Measurements from ENCODE around the gene GNB2.
A peak's percentile ranks its signal among the peaks of the same experiment; 100 is the strongest.
"Not testable (repeated sequence)": the region's sequence is repeated elsewhere in the genome, so short reads cannot be mapped to it uniquely, and the experiment has no call there.

The GNB2 gene

DNA sequence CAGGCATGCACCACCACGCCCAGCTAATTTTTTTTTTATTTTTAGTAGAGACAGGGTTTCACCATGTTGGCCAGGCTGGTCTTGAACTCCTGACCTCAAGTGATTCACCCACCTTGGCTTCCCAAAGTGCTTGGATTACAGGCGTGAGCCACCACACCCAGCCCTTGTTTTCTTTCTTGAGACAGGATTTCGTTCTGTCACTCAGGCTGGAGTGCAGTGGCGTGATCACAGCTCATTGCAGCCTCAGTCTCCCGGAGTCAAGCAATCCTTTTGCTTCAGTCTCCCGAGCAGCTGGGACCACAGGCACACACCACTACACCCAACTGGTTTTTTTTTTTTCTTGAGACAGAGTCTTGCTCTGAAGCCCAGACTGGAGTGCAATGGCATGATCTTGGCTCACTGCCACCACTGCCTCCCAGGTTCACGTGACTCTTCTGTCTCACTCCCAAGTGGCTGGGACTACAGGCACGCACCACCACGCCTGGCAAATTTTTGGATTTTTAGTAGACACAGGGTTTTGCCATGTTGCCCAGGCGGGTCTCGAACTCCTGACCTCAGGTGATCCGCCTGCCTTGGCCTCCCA is 11.3 kb upstream of the GNB2 start:
- DNase-seq (ENCODE audit: low read depth in 2 of 2): not testable (repeated sequence)

DNA sequence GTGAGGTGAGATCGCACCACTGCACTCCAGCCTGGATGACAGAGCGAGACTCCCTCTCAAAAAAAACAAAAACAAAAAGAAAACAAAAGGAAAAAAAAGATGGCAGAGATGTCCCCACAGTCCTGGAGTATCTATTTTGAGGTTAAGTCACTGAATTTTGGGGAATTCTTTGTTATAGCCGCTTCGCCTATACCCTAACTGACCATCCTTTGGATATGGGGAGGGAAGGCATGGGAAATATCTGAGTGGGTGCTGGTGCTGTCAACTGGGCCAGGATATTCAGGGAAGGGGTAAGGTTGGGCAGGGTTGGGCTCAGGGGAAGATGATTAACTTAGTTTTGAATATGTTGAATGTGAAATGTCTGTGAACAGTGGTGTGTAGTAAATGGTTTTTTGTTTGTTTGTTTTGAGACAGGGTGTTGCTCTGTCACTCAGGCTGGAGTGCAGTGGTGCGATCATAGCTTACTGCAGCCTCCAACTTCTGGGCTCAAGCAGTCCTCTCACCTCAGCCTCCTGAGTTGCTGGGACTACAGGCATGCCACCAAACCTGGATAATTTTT is 8.3 kb upstream of the GNB2 start:
- no peak for DNase-seq (ENCODE audit: low read depth in 2 of 2)

DNA sequence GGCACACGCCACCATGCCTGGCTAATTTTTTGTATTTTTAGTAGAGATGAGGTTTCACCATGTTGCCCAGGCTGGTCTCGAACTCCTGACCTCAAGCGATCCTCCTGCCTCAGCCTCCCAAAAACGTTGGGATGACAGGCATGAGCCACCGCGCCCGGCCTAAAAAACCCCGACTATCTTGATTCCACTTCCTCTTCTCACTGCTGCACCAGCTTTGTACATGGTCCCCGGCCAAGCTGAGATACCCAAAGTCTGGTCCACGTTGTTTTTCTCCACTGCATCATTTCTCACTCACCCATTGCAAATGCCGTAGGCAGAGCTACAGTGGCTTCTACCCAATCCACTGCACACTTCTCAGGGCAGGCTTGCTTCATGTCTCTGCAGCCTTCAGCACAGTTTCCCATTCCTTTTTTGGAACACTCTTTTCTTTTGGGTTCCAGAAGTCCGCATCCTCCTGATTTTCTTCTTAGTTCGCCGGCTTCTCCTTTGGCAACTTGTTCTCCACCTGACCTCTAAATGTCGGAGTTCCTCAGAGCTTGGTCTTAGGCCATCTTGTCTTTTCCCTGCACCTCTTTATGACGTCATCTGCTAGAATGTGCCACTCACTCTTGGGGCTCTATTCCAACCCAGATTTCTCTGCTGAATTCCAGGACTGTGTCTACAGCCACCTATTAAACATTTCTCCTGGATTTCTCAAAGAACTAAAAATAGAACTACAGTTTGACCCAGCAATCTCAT is 6.0 kb upstream of the GNB2 start:
- DNase-seq (ENCODE audit: low read depth in 2 of 2): no peak

DNA sequence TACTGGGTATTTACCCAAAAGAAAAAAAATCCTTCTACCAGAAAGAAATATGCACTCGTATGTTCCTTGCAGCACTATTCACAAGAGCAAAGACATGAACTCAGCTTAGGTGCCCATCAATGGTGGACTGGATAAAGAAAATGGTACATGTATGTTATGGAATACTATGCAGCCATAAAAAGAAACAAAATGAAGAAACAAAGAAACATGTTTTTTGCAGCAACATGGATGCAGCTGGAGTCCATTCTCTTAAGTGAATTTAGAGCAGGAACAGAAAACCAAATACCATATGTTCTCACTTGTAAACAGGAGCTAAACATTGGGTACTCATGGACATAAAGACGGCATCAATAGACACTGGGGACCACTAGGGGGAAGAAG is 5.5 kb upstream of the GNB2 start:
- no peak for DNase-seq (ENCODE audit: low read depth in 2 of 2)

DNA sequence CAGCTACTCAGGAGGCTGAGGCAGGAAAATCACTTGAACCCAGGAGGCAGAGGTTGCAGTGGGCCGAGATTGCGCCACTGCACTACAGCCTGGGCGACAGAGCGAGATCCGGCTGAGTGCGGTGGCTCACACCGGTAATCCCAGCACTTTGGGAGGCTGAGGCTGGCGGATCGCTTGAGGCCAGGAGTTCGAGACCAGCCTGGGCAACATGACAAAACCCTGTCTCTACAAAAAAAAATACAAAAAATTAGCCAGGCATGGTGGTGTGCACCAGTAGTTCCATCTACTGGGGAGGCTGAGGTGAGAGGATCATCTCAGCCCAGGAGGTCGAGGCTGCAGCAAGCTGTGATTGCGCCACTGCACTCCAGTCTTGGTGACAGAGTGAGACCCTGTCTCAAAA is 4.4 kb upstream of the GNB2 start:
- DNase-seq (ENCODE audit: low read depth in 2 of 2): not testable (repeated sequence)

DNA sequence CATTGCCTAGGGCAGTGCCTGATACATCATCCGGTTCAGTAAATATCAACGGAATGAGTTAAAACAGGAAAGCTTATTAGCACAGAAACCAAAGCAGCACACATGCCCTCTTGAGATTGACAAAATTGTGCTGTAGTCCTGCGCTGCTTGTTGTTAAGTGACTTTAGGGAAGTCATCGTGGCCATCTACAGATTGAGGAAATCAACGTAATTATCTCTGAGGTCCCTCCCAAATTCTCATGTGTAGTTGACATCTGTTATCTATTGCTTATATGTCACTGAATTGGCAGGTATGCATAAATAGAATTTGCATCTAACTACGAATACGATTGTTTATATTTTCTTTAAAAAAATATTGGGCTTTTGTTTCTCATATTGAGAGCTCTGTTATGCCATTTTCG is 3.5 kb upstream of the GNB2 start:
- no peak for DNase-seq (ENCODE audit: low read depth in 2 of 2)

DNA sequence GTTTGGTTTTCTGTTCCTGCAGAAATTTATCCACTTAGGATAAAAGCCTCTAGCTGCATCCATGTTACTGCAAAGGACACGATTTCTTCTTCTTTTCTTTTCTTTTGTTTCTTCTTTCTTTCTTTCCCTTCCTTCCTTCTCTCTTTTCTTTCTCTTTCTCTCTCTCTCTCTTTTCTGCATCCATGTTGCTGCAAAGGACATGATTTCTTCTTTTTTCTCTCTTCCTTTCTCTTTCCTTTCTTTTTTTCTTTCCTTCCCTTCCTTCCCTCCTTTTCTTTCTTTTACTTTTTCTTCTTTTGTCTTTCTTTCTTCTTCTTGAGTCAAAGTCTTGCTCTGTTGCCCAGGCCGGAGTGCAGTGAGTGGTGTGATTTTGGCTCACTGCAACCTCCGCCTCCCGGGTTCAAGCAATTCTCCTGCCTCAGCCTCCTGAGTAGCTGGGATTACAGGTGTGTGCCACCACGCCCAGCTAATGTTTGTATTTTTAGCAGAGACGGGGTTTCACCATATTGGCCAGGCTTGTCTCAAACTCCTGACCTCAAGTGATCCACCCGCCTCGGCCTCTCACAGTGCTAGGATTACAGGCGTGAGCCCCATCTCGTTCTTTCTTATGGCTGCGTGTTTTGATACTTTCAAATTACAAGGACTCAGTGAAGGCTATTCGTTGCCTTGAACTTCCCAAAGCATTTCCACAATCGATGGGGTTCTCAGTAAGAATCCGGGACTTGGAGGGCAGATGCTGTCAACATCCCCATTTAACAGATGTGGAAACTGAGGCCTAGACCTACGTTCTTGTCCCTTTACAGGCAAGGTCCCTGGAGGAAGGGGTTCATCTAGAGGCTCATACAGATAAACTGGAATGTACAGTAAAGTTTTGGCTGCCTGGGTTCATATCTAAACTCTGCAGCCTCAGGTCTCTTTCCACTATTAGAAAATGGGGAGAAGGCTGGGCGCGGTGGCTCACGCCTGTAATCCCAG is 1.9 kb upstream of the GNB2 start:
- DNase-seq (ENCODE audit: low read depth in 2 of 2): no peak

DNA sequence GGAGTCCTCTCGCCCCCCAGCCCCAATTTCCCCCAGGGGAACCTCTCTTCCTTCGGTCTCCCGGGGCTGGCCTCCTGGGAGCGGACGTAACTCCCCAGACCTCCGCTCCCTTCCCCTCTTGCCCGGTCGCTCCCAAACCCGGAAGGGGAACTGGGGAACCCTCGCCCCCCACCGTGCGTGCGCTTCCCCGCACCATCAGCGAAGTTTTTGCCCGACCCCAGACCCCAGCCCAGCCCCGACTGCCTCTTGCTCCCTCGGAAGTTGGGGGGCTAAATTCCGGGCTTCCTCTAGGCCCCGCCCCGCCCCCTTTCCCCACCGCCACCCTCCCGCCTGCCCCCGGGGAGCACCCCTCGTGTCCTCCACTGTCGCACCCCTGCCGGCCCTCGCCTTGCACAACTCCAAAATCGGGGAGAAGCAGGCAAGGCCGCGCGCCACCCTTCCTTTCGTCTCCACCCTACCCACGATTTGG is 436 bp downstream of the GNB2 start:
- no peak for DNase-seq (ENCODE audit: low read depth in 2 of 2)

DNA sequence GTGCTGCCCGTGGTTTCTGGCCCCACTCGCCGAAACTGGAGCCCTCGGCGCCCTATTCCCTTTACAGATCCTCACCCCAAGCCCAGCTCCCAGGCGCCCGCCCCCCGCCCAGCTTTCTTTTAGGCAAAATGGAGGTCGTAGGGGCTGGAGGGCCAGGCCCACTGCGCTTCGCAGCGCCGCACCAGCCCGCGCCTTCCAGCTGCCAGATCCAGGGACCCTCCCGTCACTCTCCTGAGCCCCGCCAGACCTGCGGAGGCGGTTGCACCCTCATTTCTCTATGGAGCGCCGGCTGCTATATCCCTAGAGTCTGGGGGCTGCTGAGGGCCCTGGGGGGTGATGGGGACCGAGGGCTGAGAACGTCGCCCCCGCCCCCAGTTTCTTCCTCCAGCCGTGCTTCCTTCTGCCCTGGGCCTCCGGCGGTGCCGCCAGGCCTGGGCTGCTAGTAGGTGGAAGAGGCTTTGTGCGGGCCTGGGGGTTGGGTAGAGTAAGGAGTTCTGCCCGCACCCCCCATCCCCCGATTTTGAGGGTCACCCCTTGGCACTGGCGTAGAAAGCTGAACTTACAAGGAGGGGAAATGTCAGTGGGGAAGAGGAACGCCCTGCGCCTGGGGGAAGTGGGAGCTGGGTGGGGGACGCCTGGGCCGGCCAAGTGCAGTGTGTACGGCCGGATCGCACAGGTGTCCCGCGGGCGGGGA is 1.0 kb downstream of the GNB2 start:
- no peak for DNase-seq (ENCODE audit: low read depth in 2 of 2)

DNA sequence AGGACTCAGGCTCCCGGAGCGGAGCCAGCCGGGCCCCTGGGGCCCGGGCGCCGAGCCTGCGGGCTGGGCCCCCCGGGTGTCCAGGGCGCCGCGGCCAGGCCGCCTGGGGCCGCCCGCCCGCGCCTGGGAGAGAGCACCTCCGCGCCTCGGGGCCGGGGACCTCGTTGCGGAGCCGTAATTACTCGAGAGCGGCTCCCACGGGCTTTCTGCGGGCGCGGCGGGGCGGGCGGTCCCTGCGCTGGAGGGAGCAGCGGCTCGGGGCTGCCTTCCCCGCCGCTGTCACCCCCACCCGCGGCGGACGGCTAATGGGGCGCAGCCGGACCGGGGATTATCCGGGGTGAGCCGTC is 1.5 kb downstream of the GNB2 start:
- DNase-seq (ENCODE audit: low read depth in 2 of 2): no peak

DNA sequence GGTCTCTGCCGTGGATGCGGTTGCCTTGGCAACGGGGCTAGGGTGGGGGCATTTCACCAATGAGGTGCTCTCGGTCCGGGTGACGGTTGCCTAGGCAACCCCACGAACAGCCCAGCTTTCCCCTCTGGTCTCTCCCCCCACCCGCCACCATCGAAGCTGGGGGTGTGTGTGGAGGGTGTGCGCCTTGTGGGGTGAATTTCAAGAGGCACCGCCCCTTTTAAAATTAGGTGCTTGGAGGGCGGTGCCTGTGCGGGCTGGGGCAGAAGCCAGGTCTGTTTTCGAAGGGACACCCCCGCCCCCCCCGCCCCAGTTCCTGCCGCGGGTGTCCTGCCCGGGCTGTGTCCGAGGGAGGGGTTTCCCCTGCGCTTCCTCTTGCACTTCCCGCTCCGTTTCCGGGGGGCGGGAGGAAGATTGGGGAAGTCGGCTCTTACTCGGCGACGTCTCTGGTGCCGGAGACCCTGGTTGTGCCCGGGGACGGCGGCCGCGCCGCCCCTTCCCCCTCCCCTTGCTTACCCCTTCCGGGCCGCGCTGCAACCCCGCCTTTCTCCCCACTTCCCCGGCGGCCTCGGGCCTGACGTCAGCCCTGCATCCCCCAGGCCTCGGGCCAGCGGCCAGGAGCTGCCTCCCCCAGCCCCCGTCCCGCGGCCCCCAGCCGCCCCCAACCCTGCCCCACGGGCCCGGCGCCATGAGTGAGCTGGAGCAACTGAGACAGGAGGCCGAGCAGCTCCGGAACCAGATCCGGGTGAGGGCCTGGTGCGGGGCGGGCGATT is 2.2 kb downstream of the GNB2 start:
- DNase-seq (ENCODE audit: low read depth in 2 of 2): peak; percentile 39 to 73

DNA sequence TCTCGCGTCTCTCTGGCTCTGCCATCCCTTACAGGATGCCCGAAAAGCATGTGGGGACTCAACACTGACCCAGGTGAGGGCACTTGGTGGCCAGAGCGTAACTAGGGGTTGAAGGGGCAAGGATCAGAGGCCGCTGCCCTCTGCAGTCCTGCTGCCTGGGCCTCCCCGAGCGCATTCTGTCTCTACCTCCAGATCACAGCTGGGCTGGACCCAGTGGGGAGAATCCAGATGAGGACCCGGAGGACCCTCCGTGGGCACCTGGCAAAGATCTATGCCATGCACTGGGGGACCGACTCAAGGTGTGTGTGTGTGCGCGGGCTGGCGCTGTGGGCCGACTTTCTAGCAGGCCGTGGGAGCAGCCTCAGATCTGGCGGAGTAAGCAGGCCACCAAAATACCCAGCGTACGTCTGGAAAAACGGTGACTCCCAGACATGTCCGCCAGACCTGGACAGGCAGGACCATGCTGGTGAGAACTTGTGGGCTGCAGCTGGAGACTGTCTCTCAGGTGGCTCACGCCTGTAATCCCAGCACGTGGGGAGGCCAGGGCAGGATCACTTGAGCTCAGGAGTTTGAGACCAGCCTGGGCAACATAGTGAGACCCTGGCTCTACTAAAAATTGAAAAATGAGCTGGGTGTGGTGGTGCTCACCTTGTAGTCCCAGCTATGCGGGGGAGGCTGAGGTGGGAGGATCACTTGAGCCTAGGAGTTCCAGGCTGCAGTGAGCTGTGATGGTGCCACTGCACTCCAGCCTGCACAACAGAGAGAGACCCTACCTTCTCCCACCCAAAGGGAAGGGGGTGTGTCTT is 3.2 kb downstream of the GNB2 start:
- no peak for DNase-seq (ENCODE audit: low read depth in 2 of 2)

DNA sequence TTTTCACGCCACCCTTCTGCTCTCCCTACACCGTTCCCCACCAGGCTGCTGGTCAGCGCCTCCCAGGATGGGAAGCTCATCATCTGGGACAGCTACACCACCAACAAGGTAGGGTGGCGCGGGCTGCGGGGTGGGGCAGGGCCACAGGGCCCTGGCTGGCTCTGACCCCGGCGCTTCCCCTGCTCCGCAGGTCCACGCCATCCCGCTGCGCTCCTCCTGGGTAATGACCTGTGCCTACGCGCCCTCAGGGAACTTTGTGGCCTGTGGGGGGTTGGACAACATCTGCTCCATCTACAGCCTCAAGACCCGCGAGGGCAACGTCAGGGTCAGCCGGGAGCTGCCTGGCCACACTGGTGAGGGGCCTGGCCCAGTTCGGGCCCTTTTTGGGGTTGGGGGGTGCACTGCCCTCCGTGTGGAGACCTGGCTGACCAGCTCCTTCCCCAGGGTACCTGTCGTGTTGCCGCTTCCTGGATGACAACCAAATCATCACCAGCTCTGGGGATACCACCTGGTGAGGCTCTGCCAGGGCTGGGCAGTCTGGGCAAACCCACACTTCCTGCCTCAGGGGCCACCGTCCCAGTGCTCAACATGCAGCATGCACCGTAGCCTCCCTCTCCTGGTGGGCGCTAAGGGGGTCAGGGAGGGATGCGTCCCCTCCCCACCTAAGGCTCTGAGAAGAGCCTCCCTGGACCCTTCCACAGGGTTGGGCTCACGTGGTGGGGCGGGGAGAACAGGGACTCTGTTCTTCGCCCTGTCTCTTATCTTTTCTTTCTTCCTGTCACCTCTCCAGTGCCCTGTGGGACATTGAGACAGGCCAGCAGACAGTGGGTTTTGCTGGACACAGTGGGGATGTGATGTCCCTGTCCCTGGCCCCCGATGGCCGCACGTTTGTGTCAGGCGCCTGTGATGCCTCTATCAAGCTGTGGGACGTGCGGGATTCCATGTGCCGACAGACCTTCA is 4.0 kb downstream of the GNB2 start:
- DNase-seq (ENCODE audit: low read depth in 2 of 2): no peak

DNA sequence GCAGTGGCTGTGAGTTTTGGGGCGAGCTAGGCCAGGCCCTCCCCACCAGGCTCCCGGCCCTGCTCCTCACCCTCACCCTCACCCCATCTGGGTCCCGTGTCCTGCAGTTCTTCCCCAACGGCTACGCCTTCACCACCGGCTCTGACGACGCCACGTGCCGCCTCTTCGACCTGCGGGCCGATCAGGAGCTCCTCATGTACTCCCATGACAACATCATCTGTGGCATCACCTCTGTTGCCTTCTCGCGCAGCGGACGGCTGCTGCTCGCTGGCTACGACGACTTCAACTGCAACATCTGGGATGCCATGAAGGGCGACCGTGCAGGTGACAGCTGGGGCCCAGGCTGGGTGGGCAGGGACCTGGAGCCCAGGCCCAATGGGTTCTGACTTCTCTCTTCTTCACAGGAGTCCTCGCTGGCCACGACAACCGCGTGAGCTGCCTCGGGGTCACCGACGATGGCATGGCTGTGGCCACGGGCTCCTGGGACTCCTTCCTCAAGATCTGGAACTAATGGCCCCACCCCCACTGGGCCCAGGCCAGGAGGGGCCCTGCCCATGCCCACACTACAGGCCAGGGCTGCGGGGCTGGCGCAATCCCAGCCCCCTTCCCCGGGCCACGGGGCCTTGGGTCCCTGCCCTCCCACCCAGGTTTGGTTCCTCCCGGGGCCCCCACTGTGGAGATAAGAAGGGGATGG is 4.9 kb downstream of the GNB2 start:
- no peak for DNase-seq (ENCODE audit: low read depth in 2 of 2)

DNA sequence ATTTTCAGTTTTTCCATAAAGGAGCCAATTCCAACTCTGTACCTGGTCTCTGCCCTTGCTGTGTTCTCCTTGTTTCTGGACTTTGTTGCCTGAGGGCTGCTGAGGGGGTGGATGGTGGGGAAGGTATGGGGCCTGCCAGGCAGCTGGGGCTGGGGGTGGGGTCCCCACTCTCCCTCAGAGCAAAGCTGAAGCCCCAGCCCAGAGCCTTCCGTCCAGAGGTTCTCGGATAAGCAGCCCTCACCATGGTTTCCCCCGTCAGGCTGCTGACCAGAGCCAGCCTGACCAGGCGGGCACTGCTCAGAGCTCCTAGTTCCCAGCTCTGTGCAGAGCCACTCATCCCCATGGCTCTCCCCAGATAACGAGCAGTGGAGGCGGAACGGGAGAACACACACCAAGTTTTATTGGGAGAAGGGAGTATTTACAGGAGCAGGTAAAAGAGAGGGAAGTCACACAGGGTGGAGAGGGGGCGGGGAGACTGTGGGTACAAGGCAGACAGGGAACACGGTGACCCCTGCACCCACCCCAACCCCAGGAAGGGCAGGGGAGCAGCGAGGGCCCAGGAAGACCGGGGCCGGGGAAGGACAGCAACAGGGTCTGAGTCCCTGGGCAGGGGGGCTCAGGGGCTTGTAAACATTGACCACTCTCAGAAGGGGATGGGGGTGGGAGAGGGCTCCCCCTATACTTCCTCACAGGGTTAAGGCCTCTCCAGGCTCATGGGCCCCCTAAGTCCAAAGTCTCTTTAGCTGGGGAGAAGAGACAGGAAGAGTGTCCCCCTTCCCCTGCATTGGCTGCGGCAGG is 5.8 kb downstream of the GNB2 start:
- no peak for DNase-seq (ENCODE audit: low read depth in 2 of 2)

DNA sequence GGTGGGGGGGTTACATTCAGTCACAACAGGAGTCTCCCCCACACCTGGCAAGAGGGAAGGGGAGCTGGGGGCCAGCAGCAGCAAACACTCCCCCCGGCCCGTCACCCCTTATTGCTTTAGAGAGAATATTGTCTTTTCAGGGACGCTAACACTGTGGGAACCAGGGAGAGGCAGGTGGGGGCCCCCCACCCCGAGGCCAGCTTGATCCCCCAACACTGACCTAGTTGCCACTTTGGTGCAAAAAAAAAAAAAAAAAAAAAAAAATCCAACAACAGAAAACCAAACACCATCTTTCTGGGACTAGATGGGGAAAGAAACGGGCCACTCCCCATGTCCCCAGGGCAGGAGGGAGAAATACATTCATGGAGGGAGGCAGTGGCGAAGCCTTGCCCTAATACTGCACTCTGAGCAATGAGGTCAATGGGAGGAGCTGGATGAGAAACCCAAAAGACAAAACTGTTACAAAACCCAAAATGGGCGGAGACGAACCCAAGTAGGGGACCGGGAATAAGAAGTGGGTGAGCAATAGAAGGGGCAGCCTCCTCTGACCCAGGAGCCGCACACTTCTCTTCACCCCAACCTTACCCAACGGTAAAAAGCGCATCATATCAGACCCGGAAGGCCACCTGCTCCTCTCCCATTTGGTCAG is 6.5 kb downstream of the GNB2 start:
- DNase-seq (ENCODE audit: low read depth in 2 of 2): no peak

Measured in stimulated activated CD4-positive, alpha-beta T cell treated with anti-CD3 and anti-CD28 coated beads, Interleukin-1b, Interleukin-23, amount 100 ng/mL, for 1 hour (primary cell).